Body of pancreas (tissue), 4 donors: ENCODE data around the gene ADAD2. TPM values are rescaled to one million over a fixed set of nuclear protein-coding genes. Genes with fewer than 3 reads are reported as not detected.
A peak's percentile ranks its signal among the peaks of the same experiment; 100 is the strongest.
"Not testable (repeated sequence)": the region's sequence is repeated elsewhere in the genome, so short reads cannot be mapped to it uniquely, and the experiment has no call there.

Experiments
- ATAC-seq: fragments of 150-250 bp; one replicate; pipeline ENCODE4 v1.9.1; 2016
- DNase-seq, 4 donors: peaks; one replicate each; pipeline ENCODE4 v3.0.0-alpha.2; 2019
- H3K27ac ChIP-seq, 4 donors: fragments of 200-600 bp; sonication (generic); 1 replicate in 3 of 4; 2 replicates in 1 of 4; pipeline versions ENCODE4 v1.5.1 to v1.6.1; 2016 to 2019; ENCODE audit warnings: mild to moderate bottlenecking in 1 of 4, mixed read lengths in 1 of 4, moderate library complexity in 1 of 4
- H3K27me3 ChIP-seq, 2 donors: fragments of 200-600 bp; sonication (generic); one replicate each; pipeline ENCODE4 v1.6.0; 2016; ENCODE audit warnings: mild to moderate bottlenecking in 1 of 2
- H3K36me3 ChIP-seq, 2 donors: fragments of 200-600 bp; sonication (generic); replicated peaks in 1 of 2; 2 replicates each; pipeline ENCODE4 v1.5.1; 2016; ENCODE audit warnings: low read depth in 2 of 2; ENCODE audit not compliant: insufficient read depth in 1 of 2
- H3K4me1 ChIP-seq: fragments of 200-600 bp; sonication (generic); one replicate; pipeline ENCODE4 v1.6.0; 2016
- H3K4me3 ChIP-seq, 2 donors: fragments of 200-600 bp; sonication (generic); 1 replicate in 1 of 2; 2 replicates in 1 of 2; pipeline ENCODE4 v1.5.1; 2016 to 2019
- H3K9me3 ChIP-seq, 3 donors: fragments of 200-600 bp; sonication (generic); 1 replicate in 2 of 3; 2 replicates in 1 of 3; pipeline ENCODE4 v1.5.1; 2016
- CTCF ChIP-seq, 7 experiments: fragments of 450-650 bp in 4 of 7; fragments of 200-600 bp in 3 of 7; sonication (generic) in 3 of 7; IDR thresholded peaks; one replicate each; pipeline ENCODE4 v1.5.1; 2016 to 2019; ENCODE audit warnings: antibody characterized with exemption in 7 of 7
- POLR2A ChIP-seq, 3 donors: fragments of 450-650 bp; IDR thresholded peaks; one replicate each; pipeline ENCODE4 v1.6.1; 2016; ENCODE audit warnings: antibody characterized with exemption in 3 of 3, mild to moderate bottlenecking in 2 of 3
- WGBS, 2 donors: methylation state at CpG; one replicate each; pipeline ENCODE4 v1.1.5; 2017; 5-methylcytosine and 5-hydroxymethylcytosine counted together
- intact Hi-C: fragments of 100-400 bp; cut with DNase I; formaldehyde crosslinking; loops from one replicate; pipeline ENCODE4 v1.15.1; 2023
- total RNA-seq, 2 donors: library from RNA; depleted of rRNA; stranded (reverse); fragments of >200 nt; gene quantifications; one replicate each; pipeline ENCODE4 v1.1.0, GENCODE V29; 2016

Gene ADAD2
- total RNA-seq, 2 donors from 2014 or later = 4.0 TPM; not detected in 1

- H3K4me1 ChIP-seq = no peaks in the 10 kb centered on the region
- H3K27me3 ChIP-seq = no peaks in the 10 kb centered on the region
- H3K36me3 ChIP-seq = no peaks in the 10 kb centered on the region
- H3K27ac ChIP-seq = no peak overlapping the region
- no peaks in the 10 kb centered on the region for H3K9me3 ChIP-seq
- intact Hi-C loops = loop anchor here (10.0 kb wide), 1 partner anchor 235 kb away; the partner anchor contains the start of gene NECAB2
- DNase-seq (peak in 2 of 4 donors; percentile 28 to 61), ATAC-seq (peak; percentile 24)
- peak in 1 of 3 donors; percentile 21 for TF ChIP-seq POLR2A (IDR thresholded peaks at IDR 0.05)
- TF ChIP-seq CTCF (IDR thresholded peaks at IDR 0.05) = no peak
- no peak overlapping the region for H3K4me3 ChIP-seq
- 51 to 67% methylated on average over 9 to 10 of the region's 10 CpGs for WGBS, 2 donors
These were observed 8.9 kb downstream of the ADAD2 start for GRCh38 chr16:84199861-84200260.

- H3K9me3 ChIP-seq, H3K27me3 ChIP-seq, H3K27ac ChIP-seq, H3K4me1 ChIP-seq, DNase-seq, ATAC-seq, H3K36me3 ChIP-seq, H3K4me3 ChIP-seq, intact Hi-C loops: not testable (repeated sequence)
- WGBS, 2 donors = 87 to 91% methylated on average over 3 to 20 of the region's 26 CpGs
These were observed 13.6 kb downstream of the ADAD2 start for GRCh38 chr16:84204551-84204950.

GRCh38 chr16:84205123-84205522, 14.2 kb downstream of the ADAD2 start:
- H3K9me3 ChIP-seq, intact Hi-C loops, H3K27ac ChIP-seq, ATAC-seq, DNase-seq, H3K4me3 ChIP-seq, H3K27me3 ChIP-seq, H3K4me1 ChIP-seq, H3K36me3 ChIP-seq: not testable (repeated sequence)
- WGBS, 2 donors = 62 to 74% methylated on average over 3 to 6 of the region's 6 CpGs

GRCh38 chr16:84205976-84206691, 15.2 kb downstream of the ADAD2 start:
- Histone ChIP-seq H3K27me3 (no peaks in the 10 kb centered on the region), H3K9me3 (no peaks in the 10 kb centered on the region), H3K36me3 (no peaks in the 10 kb centered on the region), H3K4me3 (no peak overlapping the region), H3K27ac (no peak overlapping the region), H3K4me1 (no peaks in the 10 kb centered on the region)
- TF ChIP-seq POLR2A (IDR thresholded peaks at IDR 0.05) (no peak), CTCF (IDR thresholded peaks at IDR 0.05) (no peak)
- intact Hi-C loops = no loop called here
- DNase-seq (no peak), ATAC-seq (no peak)
- WGBS, 2 donors = 73 to 75% methylated on average over 16 to 18 of the region's 18 CpGs

GRCh38 chr16:84207251-84207650, 16.3 kb downstream of the ADAD2 start:
- no peak overlapping the region for H3K4me3 ChIP-seq
- H3K4me1 ChIP-seq = no peaks in the 10 kb centered on the region
- H3K36me3 ChIP-seq = no peaks in the 10 kb centered on the region
- WGBS, 2 donors = 58 to 61% methylated on average over 4 to 6 of the region's 6 CpGs
- H3K9me3 ChIP-seq = no peaks in the 10 kb centered on the region
- H3K27me3 ChIP-seq = no peaks in the 10 kb centered on the region
- DNase-seq = no peak
- intact Hi-C loops = no loop called here
- TF ChIP-seq CTCF (IDR thresholded peaks at IDR 0.05) = no peak
- no peak for TF ChIP-seq POLR2A (IDR thresholded peaks at IDR 0.05)
- no peak for ATAC-seq
- no peak overlapping the region for H3K27ac ChIP-seq

- 66 to 78% methylated on average over 6 to 8 of the region's 8 CpGs for WGBS, 2 donors
- DNase-seq = no peak
- Histone ChIP-seq H3K4me1 (no peaks in the 10 kb centered on the region), H3K9me3 (no peaks in the 10 kb centered on the region), H3K27me3 (no peaks in the 10 kb centered on the region), H3K27ac (no peak overlapping the region), H3K4me3 (no peak overlapping the region), H3K36me3 (no peaks in the 10 kb centered on the region)
- intact Hi-C loops = no loop called here
- no peak for ATAC-seq
- TF ChIP-seq POLR2A (IDR thresholded peaks at IDR 0.05) = no peak
- no peak for TF ChIP-seq CTCF (IDR thresholded peaks at IDR 0.05)
These were observed 16.9 kb downstream of the ADAD2 start for GRCh38 chr16:84207879-84208278.
